ENCODE results near the gene ZMPSTE24.
"Not testable (repeated sequence)": the region's sequence is repeated elsewhere in the genome, so short reads cannot be mapped to it uniquely, and the experiment has no call there.

Gene ZMPSTE24

DNA sequence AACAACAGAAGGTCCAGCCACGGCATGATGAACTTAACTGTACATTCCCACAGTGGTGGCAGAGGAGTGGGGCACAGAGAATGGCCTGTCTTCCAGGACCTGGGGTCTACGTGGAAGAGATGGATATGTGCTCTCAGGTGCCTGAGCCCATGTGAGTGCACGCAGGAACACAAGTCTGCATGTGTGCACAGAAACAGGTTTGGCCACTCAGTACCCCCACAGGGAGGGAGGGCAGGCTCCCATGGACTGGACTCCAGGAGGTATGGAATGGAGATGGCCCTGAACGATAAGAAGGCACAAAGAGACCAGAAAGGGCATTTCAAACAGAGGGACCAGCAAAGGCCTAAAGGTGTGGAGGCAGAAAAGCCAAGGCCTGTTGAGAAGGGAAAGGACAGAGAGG is 48.3 kb downstream of the ZMPSTE24 start:
- DNase-seq, result no peak

DNA sequence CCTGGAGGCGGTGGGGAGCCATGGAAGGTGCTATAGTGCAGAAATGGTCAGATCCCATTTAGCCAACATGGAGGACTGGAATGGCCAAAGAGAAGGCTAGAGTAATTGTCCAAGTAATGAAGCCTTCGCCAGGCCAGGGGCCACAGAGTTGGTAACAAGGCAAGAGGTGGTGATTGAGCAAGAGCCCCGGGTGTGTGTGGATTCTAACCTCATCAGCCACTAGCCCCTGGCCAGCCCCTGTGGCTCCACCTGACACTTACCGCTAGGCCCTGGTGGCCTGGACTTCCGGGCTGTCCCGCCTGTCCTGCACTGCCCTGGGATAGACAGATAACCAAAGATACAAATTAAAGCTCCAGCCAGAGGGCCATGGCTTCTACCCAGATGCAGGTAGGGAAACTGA is 49.1 kb downstream of the ZMPSTE24 start:
- no peak for DNase-seq

DNA sequence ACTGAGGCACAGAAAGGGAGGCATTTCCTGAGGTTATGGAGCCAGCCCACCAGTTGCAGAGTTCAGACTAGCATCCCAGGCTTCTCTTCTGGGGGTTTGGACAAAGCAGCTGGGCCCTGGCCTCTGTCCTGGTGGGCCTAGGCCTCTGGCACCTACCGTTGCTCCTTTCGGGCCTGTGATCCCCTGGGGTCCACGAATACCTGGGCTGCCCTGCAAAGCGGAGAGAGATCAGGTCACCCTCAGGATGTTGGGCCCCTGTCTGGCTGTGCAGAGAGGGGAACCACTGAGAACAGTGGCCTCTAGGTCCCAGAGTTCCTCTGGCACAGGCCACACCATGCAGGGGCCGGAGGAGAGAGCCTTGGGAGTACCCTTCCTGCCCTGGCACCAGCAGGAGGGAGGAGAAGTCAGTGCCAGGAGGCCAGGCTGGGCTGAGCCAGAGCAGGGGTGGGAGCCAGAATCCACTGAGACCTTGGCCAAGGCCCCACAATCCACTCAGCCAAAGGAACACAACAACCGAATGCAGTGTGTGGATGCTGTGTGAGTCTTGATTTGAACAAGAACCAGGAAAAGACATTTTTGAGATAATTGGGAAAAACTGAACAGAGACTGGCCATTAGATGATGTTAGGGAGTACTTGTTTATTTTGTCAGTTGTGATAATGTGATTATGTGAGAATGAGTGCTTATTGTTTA is 50.1 kb downstream of the ZMPSTE24 start:
- no peak for DNase-seq

DNA sequence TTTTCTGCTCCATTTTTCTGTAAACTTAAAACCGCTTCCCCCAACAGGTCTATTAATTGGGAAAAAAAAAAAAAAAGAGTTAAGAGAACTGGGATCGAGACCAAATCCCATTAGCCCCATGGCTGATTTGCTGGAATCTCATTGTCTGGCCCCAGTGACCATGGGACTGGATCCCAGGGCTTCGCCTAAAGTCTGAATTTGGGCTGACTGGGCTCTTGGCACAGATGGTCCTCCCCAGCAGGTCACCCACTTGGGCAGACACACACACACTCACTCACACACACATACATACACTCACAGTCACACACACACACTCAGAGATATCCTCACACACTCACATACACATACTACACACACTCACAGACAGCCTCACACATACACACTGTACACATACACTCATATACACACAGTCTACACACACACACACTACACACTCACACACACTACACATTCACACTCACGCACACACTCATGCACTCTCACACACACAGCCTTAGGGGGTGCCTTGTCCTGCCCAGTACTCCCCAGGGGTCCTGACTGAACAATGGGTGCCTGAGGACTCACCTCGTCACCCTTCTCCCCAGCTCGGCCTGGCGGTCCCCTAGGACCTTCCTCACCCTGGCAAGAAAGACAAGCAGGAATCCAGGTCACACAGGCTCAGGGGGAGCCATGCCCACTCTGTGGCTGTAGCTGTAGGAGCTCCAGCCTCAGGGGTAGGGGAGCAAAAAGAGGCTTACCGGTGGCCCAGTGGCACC is 51.5 kb downstream of the ZMPSTE24 start:
- DNase-seq, result no peak

DNA sequence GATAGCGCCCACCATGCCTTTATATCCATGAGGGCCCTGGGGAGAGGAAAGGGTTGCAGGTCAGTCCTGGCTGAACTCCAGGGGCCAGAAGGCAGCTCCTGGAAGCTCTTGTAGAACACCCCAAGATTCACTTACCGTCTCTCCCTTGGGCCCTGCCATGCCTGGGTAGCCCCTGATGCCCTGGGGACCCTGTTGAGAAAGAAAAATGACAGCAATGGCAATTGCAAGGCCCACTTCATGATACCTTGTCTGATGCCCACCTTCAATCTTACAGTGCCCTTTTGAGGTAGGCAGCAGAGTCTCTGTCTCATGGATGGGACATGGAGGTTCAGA is 52.1 kb downstream of the ZMPSTE24 start:
- no peak for DNase-seq

DNA sequence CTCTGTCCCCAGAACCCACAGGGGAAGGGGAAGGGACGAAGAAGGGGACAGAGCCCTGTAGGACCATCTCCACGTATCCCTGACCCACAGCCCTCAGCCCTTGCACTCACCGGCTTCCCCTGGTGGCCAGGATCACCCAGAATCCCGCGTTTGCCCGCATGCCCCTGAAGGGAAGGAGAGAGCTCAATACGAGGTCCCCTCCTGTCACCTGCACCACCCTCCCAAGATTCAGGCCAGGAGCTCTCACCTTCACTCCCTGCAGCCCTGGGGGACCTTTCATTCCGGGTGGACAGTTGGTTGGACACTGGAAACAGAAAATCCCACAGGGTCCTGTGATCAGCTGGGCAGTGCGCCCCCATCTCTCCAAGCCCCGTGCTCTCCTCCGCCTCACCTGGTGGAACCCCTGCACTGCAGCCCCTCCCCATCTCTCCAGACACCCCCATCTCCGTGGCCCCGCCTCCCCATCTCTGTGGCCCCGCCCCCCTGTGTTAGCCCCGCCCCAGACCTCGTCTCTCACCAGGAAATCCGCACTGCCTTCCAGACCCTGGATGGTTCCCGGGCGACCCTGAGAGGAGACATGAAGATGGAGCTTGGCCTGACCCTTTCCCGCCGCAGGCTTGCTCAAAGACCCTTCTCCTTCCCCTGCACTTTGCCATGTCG is 53.1 kb downstream of the ZMPSTE24 start:
- DNase-seq, result no peak

DNA sequence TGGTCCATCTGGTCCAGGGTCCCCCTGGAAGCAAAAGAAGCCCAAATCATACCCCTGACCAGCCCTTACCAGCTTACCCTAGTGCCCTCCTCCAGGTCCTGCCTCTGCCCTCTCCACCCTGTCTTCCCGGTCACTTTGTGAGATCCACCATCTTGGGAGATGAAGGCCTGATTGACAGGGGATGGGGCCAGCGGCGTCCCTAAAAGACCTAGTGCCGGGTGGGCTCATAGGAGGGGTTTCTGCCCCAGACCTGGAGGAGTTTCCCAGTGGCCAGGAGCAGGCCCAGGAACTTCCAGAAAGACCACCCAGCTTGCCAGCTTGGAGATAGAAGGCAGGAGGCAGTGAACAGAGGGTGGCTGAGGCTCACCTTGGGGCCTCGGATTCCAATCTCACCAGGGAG is 53.7 kb downstream of the ZMPSTE24 start:
- DNase-seq, result no peak

DNA sequence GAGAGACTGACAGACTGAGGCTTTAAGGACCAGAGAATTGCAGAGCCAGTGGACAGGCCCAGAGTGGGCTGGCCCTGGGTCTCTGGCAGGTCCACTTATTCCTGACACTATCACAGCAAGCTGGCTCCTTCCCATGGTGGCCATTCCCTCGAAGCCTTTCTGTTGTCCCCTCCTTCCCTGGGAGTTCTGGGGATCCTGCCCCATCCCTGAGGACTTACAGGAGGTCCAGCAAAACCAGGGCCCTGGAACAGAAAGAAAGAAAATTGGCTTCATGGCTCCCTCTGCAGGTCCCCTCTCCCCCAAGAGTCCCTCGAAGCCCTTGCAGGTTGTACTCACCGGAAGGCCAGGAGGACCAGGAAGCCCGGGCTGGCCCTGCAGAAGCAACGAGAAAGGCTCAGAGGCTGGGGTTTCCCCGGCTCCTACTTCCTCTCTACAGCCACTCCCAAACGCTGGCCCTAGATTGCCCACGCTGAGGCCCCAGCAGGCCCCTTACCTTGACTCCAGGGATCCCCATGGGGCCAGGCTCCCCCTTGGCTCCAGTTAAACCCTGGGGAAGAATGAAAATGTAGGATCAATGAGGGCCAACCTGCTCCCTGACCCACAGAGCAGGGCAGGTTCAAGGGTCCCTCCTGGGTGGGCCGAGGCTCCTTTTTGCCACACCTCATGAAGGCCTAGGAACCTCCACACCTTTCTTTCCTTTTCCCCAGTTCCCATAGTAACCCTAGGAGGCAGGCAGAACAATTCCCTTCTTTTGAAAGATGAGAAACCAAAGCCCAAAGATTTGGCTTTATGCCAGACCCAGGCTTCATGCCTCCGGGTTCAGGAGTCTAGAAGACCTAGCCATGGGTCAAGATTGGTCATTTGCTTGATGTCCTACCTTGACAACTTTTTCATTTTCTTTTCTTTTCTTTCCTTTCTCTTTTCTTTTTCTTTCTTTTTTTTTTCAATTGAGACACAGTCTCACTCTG is 54.5 kb downstream of the ZMPSTE24 start:
- no peak for DNase-seq

DNA sequence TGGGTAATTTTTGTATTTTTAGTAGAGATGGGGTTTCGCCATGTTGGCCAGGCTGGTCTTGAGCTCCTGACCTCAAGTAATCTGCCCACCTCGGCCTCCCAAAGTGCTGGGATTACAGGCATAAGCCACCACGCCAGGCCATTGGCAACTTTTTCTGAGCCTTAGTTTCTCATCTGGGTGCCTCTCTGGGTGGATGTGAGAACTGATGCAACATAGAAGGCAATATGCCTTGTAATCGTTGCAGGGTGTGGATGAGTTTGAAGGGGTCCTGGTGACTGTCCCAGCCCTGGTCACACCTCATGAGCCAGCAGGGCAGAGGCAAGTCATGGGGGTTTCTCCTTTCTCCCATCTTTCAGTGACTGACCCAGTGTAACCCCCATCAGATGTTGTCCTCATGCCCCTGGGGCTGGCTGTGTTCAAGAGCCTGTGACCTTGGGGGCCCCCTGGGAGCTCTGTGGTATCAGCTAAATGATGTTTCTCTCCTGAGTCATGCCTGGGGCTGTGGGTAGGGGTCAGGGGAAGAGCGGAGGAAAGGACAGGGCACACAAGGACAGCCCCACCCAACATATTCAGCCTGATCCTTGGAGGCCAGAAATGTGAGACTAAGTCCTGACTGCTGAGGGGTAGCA is 55.4 kb downstream of the ZMPSTE24 start:
- no peak for DNase-seq

DNA sequence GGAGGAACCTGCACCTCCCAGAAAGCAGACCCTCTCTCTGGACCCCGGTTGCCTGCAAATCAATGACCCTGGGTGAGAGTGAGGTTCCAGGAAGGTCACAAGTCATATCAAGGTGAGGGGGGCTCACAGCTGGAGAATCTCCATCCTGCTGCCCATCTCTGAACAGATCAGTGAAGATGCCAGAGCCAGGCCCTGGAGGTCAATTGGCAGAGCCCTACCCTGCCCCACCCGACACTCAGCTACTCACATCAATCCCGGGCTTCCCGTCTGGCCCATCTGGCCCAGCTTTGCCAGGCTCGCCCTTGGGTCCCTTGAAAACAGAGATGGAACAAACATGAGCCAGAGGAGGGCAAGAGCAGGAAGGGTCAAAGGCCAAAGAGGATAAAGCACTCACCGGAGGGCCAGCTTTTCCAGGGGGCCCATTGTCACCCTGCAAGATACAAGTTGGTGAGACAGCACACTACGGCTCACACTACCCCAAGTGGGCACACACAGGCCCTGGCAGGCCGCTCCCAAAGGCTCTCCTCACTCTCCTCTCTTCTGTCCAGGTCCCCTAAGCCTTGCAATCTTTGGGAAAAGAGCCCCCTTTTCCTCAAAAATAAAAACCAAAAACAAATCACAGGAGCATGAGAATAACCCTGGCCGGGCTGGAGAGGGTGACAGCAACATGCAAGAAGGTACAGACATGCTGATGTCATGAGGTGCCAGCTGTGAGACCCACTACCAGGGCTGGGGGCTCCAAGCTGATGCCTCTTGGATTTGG is 56.1 kb downstream of the ZMPSTE24 start:
- DNase-seq, result no peak

DNA sequence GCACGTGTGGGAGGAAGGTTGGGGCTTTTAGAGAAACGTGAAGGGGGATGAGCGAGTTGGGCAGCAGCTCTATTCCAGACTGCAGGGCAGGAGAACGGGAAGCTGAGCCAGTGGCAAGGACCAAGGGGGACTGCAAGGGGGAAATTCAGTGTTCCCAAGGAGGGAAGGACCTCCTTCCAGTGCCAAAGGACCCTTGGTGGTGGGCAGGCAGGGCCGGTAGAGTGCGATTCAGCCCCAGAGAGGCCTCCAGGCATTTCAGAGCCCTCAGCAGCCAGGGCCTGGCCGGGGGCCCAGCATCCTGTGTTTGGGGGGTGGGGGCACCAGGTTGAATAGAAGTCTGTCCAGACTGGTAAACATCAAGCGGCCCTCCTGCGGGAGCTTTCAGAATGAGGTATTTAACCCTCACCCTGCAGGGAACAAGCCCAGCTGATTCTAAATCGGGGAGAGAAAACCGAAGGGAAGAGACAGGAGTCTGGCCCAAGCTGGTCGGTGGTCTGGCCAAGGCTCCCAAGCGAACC is 56.7 kb downstream of the ZMPSTE24 start:
- no peak for DNase-seq

DNA sequence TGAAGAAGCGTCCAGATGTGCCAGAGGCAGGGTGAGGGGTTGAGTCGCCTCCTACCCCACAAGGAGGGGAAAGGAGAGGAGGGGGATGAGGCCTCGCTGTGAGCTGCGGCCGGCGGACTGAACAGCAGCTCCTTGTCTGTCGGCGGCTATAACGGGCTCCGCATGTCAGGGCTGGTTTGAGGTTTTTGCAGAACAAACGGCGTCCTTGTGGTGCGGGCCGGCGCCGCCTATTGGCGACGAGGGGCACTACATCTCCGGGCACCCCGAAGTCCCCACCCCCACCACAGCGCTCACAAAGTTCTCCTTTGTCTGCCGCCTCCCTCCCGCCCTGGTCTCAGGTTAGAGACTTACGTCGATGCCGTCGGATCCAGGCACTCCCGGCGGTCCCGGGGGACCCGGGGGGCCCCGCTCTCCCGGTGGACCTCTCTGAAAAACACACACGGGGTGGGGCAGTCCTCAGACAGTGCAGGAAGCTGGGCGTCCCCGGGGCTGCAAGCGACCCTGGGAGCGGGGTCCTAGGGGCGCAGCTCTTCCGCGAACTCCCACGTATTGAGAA is 57.3 kb downstream of the ZMPSTE24 start:
- DNase-seq, result peak; percentile 73

DNA sequence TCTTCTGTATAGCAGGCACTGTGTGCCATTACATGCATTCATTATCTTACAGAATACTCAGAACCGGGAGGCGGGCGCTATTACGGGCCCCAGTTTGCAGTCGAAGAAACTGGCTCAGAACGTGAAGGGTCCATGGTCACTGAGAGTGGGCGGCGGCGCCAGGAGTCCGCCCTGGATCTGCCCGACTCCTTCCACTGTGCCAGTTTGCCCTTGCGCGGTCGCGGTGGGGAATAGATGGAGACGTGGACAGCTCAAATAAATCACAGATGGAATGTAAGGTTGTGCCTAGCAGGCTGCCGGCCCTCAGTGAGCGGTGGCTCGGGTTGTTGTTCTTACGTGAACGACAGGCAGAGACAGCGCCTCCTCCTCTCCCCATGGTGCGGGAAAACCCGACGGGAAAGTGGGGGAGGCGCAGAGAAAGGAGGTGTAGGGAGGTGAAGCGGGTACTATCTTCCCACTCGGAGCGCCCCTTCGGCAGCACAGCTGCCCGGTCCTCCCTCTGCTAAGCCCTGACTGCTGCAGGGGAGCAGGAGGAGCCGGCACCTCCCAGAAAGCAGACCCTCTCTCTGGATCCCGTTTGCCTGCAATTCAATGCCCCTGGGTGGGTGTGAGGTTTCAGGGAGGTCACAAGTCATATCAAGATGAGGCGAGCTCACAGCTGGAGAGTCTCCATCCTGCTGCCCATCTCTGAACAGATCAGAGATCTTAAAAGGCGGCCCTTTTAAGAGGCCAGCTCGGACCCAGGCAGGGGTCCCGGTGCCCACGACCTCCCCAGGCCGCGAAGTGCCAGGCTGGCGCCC is 58.0 kb downstream of the ZMPSTE24 start:
- peak; percentile 28 for DNase-seq

DNA sequence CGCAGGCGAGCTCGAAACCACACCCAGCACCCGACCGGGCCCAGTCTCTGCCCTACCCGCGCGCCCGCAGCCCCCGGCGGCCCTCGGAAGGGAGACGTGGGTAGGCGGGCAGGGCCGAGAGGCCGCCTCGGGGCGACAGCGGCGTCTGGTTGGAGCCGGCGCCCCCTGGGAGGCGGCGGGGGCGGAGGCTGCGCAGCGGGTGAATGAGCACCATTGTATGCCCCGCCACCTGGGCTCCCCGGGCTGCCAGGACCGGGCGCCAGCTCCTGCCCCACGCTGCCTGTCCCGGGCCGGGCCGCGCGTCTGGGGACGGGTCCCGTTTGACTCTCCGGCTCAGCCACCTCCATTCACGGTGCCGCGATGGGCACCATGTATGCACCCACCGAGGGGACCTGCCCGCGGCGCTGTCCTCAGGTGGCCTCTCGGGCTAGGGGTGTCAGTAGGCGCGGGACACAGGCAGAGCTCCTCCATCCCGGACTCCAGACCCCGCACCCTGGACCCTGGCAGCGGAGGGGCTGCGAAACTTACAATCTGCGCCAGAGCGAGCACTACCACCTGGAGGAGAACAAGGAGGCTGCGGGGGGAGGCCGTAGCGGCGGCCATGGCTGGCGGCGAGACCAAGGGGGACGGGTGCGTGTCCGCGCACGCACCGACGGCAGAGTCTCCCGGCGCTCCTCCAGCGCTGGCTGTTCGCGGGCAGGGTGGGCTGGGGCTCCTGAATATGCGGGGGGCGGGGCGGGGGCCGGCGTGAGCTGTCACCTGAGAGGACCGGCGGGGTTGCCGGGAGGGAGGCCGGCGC is 58.8 kb downstream of the ZMPSTE24 start, which contains the start of gene COL9A2:
Gene COL9A2 (minus strand): TSS at position 692 of the 799 bp plus-strand sequence. CDS start 89 bp downstream, at position 603.
- DNase-seq, result peak; percentile 65

DNA sequence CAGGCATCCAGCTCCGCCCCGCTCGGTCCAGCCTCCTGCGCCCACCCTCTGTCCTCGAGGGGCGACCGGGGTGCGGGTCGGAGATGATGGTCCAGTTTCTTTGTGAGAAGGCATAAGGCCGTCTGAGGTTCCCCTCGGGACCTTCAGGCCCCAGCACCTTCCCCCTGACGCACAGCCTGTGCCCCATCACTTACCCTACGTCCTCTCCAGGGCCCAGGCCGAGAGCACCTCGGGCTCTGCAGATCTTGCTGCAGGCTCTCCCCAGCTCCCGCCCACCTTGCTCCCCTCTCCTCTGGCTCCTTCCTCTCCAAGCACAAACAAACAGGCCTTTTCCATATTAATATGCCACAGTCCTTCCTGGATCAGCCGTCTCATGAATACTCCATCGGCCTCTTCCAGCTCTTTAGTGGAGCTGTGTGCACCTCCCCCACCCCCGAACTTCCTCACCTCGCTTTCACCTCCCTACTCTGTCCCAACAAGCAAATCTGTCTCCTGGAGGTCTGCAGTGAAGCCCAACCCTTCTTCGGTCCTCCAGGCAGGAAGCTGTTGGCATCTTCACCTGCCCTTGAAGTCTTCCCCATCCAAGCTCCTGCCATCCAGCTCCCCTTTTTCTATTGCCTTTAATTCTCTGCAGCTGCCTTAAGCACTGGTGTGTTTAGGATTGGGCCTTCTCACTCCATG is 59.5 kb downstream of the ZMPSTE24 start:
- DNase-seq, result no peak

DNA sequence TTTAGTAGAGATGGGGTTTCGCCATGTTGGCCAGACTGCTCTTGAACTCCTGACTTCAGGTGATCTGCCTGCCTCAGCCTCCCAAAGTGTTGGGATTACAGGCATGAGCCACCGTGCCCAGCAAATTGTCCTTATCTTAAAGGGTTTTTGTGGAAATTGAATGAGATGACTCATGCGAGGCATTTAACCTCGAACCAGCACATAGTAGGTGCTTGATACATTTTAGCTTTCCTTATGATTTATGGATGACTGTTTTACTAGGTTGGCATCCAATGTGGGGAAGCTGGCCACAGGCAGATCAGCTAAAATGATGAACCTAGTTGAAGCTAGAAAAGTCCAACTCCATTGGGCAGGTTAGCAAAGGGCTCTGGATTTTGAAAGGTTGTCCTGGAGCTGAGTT is 60.4 kb downstream of the ZMPSTE24 start:
- no peak for DNase-seq

DNA sequence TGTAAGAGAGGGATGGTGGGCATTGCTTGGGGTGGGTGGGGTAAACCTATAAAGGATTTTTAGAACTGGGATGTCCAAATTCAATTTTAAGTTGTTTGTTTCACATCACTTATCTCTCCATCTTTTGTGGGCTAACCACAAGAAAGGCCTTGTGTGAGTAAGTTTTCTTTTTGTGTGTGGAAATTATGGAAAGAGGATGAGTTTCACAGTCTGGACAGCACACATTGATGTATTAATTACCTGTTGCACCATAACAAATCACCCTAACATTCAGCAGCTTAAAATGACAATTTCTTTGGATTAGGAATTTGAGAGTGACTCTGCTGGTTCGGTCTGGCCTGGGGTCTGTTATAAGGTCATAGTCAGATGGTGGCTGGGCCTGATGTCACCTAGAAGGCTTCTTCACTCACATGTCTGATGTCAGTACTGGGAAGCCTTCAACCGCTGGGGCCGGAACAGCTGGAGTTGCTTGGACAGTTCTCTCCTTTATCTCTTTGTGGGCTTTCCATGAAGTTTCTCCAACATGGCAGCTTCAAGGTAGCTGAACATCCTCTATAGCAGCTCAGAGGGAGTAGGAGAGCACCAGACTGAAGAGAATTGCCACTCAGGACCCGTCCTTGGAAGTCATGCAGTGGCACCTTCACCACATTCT is 61.1 kb downstream of the ZMPSTE24 start:
- no peak for DNase-seq

DNA sequence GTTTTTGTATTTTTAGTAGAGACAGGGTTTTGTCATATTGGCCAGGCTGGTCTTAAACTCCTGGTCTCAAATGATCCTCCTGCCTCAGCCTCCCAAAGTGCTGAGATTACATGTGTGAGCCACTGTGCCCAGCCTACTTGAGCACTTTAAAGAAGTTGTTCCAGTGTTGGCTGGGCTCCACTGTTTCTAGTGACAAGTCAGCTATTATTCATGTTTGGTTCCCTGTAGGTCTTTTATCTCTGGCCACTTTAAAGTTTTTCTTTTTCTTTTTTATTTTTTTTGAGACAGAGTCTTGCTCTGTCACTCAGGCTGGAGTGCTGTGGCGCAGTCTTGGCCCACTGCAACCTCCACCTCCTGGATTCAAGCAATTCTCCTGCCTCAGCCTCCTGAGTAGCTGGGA is 73.4 kb downstream of the ZMPSTE24 start:
- not testable (repeated sequence) for DNase-seq

All from NCI-H1105 (cell line).